Hepatocyte (in vitro differentiated cells): ENCODE results near the gene HYI. TPM values are rescaled to one million over a fixed set of nuclear protein-coding genes. Genes with fewer than 3 reads are reported as not detected.

Experiments
- DNase-seq: peaks from one replicate; pipeline ENCODE4 v3.0.0-alpha.2; 2016; ENCODE audit warnings: low spot score
- H2AFZ ChIP-seq: fragments of 200-600 bp; sonication (generic); 2 replicates; pipeline ENCODE4 v1.6.0; 2016; ENCODE audit warnings: antibody characterized with exemption, mild to moderate bottlenecking
- H3K27ac ChIP-seq: fragments of 200-600 bp; sonication (generic); 2 replicates; pipeline ENCODE4 v1.5.1; 2016; ENCODE audit warnings: mild to moderate bottlenecking
- H3K27me3 ChIP-seq: fragments of 200-600 bp; sonication (generic); 2 replicates; pipeline ENCODE4 v1.6.1; 2016
- H3K36me3 ChIP-seq: fragments of 200-600 bp; sonication (generic); replicated peaks from 2 replicates; pipeline ENCODE4 v1.5.1; 2016; ENCODE audit warnings: low read depth; ENCODE audit not compliant: insufficient read depth
- H3K4me1 ChIP-seq: fragments of 200-600 bp; sonication (generic); 2 replicates; pipeline ENCODE4 v1.5.1; 2016; ENCODE audit warnings: mild to moderate bottlenecking, moderate library complexity; ENCODE audit not compliant: insufficient read depth
- H3K4me2 ChIP-seq: fragments of 200-600 bp; sonication (generic); 2 replicates; pipeline ENCODE4 v1.6.0; 2016
- H3K4me3 ChIP-seq: fragments of 200-600 bp; sonication (generic); 2 replicates; pipeline ENCODE4 v1.5.1; 2016; ENCODE audit warnings: mild to moderate bottlenecking
- H3K79me2 ChIP-seq: fragments of 200-600 bp; sonication (generic); 2 replicates; pipeline ENCODE4 v1.6.0; 2017; ENCODE audit warnings: mild to moderate bottlenecking
- H3K9me2 ChIP-seq: fragments of 200-600 bp; sonication (generic); replicated peaks from 2 replicates; pipeline ENCODE4 v1.6.0; 2017; ENCODE audit warnings: mild to moderate bottlenecking; ENCODE audit not compliant: insufficient read depth
- H3K9me3 ChIP-seq: fragments of 200-600 bp; sonication (generic); 2 replicates; pipeline ENCODE4 v1.5.1; 2016; ENCODE audit warnings: low read depth, mild to moderate bottlenecking
- H4K20me1 ChIP-seq: fragments of 200-600 bp; sonication (generic); 2 replicates; pipeline ENCODE4 v1.6.0; 2016; ENCODE audit warnings: mild to moderate bottlenecking; ENCODE audit not compliant: insufficient read depth, poor library complexity, severe bottlenecking
- EZH2 ChIP-seq: fragments of 200-600 bp; sonication (generic); IDR thresholded peaks from 2 replicates; pipeline ENCODE4 v1.6.1; 2016; ENCODE audit warnings: antibody characterized with exemption, mild to moderate bottlenecking, borderline replicate concordance
- EZH2phosphoT487 ChIP-seq: fragments of 200-600 bp; sonication (generic); IDR thresholded peaks from one replicate; pipeline ENCODE4 v1.6.1; 2018; ENCODE audit warnings: antibody characterized with exemption, mild to moderate bottlenecking, low read depth, moderate library complexity; ENCODE audit not compliant: unreplicated experiment, severe bottlenecking
- WGBS: methylation state at CpG from one replicate; pipeline ENCODE4 v1.1.6; 2016; ENCODE audit warnings: low lambda C conversion rate; ENCODE audit errors: missing lambda C conversion rate; 5-methylcytosine and 5-hydroxymethylcytosine counted together
- polyA plus RNA-seq: library from polyadenylated mRNA; unstranded; fragments of >200 nt; fragmentation: Nextera tagmentation; extraction: Ambion mirVana; gene quantifications from 2 replicates; pipeline ENCODE4 v1.2.1, GENCODE V29; 2016
- total RNA-seq: library from RNA; depleted of rRNA; stranded (reverse); fragments of >200 nt; gene quantifications from 2 replicates; pipeline ENCODE4 v1.2.3, GENCODE V29; 2014
- TF ChIP-seq, protein P1 (sequence below): fragments of 200-600 bp; sonication (generic); IDR thresholded peaks from 2 replicates; pipeline ENCODE4 v1.5.1; 2016; ENCODE audit warnings: antibody characterized with exemption, mild to moderate bottlenecking; ENCODE audit not compliant: poor library complexity

HYI gene
- total and polyA plus RNA-seq, 2 experiments from 2014 or later = 30.7 to 37.5 TPM

DNA sequence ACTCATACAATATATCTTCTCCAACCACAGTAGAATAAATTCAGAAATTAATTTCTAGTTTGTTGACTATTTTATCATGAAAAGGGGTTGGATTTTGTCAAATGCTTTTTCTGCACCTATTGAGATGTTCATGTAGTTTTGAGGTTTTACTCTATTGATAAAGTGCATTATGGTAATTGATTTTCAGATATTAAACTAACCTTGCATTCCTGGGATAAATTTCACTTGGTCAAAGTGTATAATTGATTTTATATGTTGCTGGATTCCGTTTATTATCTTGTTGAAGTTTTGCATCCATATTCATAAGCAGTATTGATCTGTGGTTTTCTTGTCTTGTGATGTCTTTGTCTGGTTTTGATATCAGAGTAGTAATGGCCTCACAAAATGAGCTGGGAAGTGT, 34.4 kb upstream of the HYI start:
- Histone ChIP-seq H3K27me3 (no peaks in the 10 kb centered on the region), H3K4me2 (no peak overlapping the region), H3K36me3 (no peaks in the 10 kb centered on the region), H3K9me3 (no peaks in the 10 kb centered on the region), H3K79me2 (no peaks in the 10 kb centered on the region), H3K4me3 (no peak overlapping the region), H3K27ac (no peak overlapping the region), H3K9me2 (no peaks in the 10 kb centered on the region), H4K20me1 (no peaks in the 10 kb centered on the region), H2AFZ (no peak overlapping the region), H3K4me1 (no peaks in the 10 kb centered on the region)
- WGBS = 73% methylated on average over 1 of the region's 1 CpG
- DNase-seq = no peak
- no peak for TF ChIP-seq EZH2
- TF ChIP-seq EZH2phosphoT487 = no peak
- TF ChIP-seq, protein P1, sequence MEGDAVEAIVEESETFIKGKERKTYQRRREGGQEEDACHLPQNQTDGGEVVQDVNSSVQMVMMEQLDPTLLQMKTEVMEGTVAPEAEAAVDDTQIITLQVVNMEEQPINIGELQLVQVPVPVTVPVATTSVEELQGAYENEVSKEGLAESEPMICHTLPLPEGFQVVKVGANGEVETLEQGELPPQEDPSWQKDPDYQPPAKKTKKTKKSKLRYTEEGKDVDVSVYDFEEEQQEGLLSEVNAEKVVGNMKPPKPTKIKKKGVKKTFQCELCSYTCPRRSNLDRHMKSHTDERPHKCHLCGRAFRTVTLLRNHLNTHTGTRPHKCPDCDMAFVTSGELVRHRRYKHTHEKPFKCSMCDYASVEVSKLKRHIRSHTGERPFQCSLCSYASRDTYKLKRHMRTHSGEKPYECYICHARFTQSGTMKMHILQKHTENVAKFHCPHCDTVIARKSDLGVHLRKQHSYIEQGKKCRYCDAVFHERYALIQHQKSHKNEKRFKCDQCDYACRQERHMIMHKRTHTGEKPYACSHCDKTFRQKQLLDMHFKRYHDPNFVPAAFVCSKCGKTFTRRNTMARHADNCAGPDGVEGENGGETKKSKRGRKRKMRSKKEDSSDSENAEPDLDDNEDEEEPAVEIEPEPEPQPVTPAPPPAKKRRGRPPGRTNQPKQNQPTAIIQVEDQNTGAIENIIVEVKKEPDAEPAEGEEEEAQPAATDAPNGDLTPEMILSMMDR = no peak

- no peaks in the 10 kb centered on the region for H3K9me2 ChIP-seq
- DNase-seq = no peak
- 96% methylated on average over 2 of the region's 2 CpGs for WGBS
- peaks cover 6% of the 10 kb centered on the region for H3K4me1 ChIP-seq
- H3K4me2 ChIP-seq = no peak overlapping the region
- H4K20me1 ChIP-seq = no peaks in the 10 kb centered on the region
- H3K9me3 ChIP-seq = no peaks in the 10 kb centered on the region
- H3K4me3 ChIP-seq = no peak overlapping the region
- TF ChIP-seq, protein P1 = no peak
- TF ChIP-seq EZH2phosphoT487 (no peak), EZH2 (no peak)
- H3K27me3 ChIP-seq = no peaks in the 10 kb centered on the region
- H2AFZ ChIP-seq = no peak overlapping the region
- H3K36me3 ChIP-seq = no peaks in the 10 kb centered on the region
- no peak overlapping the region for H3K27ac ChIP-seq
- H3K79me2 ChIP-seq = no peaks in the 10 kb centered on the region
These were observed 30.6 kb upstream of the HYI start for GRCh38 chr1:43484367-43484766.

DNA sequence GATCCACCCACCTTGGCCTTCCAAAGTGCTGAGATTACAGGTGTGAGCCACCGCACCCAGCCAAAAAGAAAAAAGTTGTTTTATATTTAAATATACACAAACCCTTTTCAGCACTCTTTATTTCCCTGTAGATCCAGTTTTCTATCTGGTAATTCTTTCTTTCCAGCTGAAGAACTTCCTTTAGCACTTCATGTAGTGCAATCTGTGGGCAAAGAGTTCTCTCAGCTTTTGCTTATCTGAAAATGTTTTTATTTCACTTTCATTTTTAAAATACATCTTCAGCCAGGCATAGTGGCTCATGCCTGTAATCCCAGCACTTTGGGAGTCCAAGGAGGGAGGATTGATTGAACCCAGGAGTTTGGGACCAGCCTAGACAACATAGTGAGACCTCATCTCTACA, 28.5 kb upstream of the HYI start:
- no peak for DNase-seq
- no peak overlapping the region for H3K4me2 ChIP-seq
- no peaks in the 10 kb centered on the region for H3K27me3 ChIP-seq
- no peaks in the 10 kb centered on the region for H3K9me3 ChIP-seq
- 85% methylated on average over 1 of the region's 1 CpG for WGBS
- TF ChIP-seq, protein P1 = no peak
- no peaks in the 10 kb centered on the region for H3K79me2 ChIP-seq
- no peaks in the 10 kb centered on the region for H3K36me3 ChIP-seq
- H3K4me3 ChIP-seq = no peak overlapping the region
- H3K9me2 ChIP-seq = no peaks in the 10 kb centered on the region
- H2AFZ ChIP-seq = no peak overlapping the region
- no peaks in the 10 kb centered on the region for H4K20me1 ChIP-seq
- H3K4me1 ChIP-seq = peaks cover 6% of the 10 kb centered on the region
- no peak overlapping the region for H3K27ac ChIP-seq

DNA sequence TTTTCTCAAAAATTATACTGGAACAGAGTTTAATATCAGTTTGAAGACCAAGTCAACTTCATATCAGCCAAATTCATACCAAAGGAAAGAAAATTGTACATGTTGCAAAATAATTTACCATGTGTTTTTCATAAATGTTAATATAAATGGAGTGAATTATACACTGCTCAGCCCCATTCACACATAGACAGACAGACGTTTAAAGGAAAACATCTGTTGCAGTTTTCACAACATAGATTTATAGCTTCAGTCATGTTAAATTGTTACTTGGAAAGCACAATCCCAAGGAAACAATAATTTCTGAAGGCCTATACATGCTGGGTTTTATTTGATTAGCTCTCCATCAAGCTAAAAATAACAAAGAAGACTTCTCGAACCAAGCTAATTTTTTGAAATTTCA, 27.8 kb upstream of the HYI start:
- no peaks in the 10 kb centered on the region for H3K9me2 ChIP-seq
- no peak for DNase-seq
- no peaks in the 10 kb centered on the region for H3K36me3 ChIP-seq
- no peak overlapping the region for H3K4me3 ChIP-seq
- H3K27me3 ChIP-seq = no peaks in the 10 kb centered on the region
- no peaks in the 10 kb centered on the region for H3K9me3 ChIP-seq
- TF ChIP-seq EZH2phosphoT487 = no peak
- TF ChIP-seq, protein P1 = no peak
- TF ChIP-seq EZH2 = no peak
- H2AFZ ChIP-seq = no peak overlapping the region
- H4K20me1 ChIP-seq = no peaks in the 10 kb centered on the region
- H3K27ac ChIP-seq = no peak overlapping the region
- H3K4me1 ChIP-seq = peaks cover 6% of the 10 kb centered on the region
- WGBS = 63% methylated on average over 2 of the region's 2 CpGs
- H3K79me2 ChIP-seq = no peaks in the 10 kb centered on the region
- no peak overlapping the region for H3K4me2 ChIP-seq
